ENCODE results near the gene METTL22. TPM values are rescaled to one million over a fixed set of nuclear protein-coding genes. Genes with fewer than 3 reads are reported as not detected.

The METTL22 gene
- polyA plus RNA-seq, 3 donors = 16.2 to 31.1 (median 31.1) TPM

DNA sequence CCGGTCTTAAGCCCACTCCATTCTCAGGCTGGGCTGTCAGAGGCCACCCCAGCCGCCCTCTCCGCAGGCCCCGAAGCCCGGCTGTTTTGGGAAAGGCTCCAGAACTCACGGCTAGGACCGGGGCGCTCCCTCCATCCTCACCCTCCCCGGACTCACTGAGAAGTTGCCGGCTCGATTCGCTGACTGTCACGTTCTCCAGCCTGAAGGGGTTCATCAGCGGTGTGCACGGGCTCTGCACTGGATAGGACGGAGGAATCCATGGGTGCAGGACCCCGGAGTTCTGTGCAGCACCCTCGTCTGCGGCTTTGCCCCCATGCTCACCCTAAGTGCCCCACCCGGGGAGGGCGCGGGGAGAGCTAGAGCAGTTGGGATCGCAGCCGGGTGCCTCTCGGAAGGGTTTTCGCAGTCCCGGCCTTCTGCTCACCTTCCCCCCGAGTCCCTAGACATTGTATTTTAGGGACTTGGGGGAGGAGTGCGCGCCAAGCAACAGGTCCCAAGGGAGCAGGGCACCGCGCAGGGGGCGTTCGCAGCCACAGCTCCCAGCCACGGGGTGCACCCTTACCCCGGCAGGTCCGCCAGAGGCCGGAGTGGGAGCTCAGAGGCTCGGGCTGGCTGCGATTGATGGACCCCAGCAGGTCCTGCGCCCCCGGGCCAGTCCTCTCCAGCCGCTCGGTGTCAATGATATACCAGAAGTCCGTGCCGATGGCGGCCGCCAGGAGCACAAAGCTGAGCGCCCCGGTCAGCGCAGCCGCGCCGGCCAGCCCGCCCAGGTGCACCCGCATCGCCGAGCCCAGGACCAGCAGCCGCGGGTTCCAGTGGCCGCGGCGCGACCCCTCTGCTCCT is 32.2 kb upstream of the METTL22 start:
- no peak for DNase-seq

DNA sequence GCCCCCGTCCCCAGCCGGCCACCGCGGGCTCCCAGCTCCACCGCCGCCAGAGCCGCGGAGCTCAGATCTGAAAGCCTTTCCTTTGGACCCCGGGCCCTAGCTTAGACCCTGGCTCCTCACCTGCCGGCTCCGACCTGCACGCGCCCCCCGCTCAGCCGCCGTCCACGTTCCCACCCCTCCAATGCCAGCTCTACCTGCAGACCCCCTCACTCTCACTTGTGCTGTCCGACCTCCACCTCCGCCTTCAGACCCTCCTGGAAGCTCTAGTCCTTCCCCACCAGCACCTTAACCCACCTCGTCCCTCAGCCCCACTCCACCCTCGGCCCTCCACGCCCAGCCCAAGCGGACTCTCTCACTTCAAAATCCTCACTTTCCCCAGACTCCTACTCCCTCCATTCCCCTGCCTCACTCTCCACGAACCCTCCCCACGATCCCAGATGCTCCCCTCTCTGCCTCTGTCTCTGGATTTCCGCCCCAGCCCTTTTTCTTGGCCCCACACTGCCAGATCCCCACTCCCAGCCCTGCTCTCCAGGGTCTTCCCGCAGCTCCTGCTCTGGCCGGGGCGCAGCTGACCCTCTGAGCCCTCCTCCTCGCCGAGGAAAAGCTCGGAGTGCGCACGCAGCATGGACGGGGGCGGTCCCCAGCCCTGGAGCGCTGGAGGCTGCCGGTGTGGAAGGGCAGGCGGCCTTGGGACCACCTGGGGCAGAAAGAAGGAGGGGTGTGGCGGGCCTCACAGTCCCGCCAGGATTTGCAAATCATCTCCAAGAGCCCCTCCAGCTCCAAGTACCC is 31.4 kb upstream of the METTL22 start, which contains the start of gene TMEM114:
TMEM114 (minus strand) TSS at position 612 of the 789 bp plus-strand sequence. CDS start 673 bp downstream, outside the sequence.
- DNase-seq = no peak

DNA sequence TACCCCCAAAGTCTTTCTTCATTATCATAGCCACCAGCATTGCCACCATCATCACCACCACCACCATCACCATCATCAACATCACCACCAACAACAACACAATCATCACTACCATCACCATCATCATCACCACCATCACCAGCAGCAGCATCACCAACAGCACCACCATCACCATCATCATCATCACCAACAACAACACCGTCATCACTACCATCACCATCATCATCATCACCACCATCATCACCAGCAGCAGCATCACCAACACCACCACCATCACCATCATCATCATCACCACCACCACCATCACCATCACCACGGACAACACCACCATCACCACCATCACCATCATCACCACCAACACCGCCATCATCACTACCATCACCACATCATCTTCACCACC is 30.7 kb upstream of the METTL22 start:
- no peak for DNase-seq

DNA sequence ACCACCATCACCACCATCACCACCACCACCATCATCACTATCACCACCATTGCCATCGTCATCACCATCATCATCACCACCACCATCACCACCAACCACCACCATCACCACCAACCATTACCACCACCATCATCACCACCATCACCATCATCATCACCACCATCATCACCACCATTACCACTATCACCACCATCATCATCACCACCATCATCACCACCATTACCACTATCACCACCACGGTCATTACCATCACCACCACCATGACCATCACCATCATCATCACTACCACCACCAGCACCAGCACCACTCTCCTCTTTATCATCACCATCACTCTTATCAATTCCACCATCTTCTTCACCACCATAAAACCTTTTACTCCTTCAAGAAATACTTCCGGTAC is 30.0 kb upstream of the METTL22 start:
- DNase-seq = no peak

DNA sequence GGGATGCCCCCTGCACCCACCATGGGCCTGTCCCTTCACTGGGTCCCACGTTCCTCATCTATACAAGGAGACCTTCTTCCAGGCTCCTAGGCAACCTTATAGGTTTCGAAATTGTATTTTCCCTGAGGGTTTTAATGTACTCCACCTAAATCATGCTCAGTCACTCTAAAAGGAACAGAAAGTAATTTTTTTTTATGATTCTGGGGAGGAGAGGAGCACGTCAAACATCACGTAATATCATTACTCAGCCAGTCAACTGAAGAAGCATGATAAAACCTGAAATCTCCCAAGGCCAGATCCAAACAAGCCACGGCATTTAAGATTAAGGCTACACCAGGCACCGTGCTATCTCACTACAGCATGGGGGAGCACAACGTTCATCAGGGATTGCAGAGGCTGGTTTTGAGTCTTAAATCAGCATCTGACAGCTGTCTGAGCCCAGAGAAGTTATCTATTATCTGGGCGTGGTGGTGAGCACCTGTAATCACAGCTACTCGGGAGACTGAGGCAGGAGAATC is 27.3 kb upstream of the METTL22 start:
- DNase-seq = no peak

DNA sequence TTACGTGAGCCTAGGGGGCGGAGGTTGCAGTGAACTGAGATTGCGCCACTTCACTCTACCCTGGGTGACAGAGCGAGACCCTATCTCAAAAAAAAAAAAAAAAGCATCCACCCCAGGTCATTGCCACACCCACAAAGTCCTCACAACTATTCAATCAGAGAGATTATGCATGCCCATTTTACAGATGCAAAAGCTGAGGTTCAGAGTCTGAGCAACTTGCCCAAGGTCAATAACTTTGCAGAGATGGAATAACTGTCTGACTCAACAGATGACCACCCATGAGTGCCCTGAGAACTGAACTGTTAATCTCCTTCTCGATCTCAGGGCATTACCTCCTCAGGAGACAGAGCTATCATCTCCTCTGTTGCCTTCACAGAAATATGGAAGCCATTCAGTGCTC is 25.7 kb upstream of the METTL22 start:
- no peak for DNase-seq

DNA sequence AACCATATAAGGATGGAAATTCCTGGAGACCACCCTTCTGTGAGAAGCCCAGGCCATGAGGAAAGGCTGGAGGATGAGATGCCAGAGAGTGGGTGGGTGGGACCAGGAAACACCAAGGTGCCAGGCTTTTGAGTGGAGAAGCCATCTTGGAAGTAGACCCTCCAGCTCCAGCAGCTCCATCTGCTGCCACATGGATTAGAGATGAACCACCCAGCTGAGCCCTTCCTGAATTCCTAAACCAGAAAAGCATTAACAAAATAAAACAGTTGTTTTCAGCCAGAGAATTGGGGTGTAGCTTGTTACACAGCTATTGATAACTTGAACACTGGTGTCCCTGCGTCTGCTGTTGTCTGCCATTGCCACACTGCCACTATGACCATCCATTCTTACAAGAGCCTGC is 24.9 kb upstream of the METTL22 start:
- no peak for DNase-seq

DNA sequence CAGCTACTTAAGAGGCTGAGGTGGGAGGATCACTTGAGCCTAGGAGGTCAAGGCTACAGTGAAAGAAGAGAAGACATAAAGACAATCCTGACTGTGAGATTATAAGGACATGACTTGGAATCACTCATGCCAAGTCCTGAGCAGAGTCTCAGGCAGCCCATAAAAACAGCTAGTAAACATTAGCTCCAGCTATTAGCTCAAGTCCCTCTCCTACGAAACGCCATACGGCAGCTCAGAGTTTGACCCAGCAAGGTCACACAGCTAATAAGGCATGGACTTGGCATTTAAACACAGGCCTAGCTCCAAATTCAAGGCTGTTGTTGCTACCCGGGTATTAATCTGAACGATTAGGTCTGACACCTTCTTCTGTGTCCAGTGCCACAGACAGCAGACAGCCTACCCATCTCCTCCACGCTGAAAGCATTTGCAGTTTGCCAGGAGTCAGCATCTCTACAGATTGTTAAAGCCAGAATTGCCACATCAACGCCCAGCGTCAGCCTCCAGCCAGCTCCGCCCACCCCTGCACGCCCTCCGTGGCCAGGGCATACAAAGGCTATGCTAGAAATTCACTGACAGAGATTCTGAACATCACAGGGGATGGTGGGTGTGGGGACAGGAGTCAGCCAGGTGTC is 21.2 kb upstream of the METTL22 start:
- no peak for DNase-seq

DNA sequence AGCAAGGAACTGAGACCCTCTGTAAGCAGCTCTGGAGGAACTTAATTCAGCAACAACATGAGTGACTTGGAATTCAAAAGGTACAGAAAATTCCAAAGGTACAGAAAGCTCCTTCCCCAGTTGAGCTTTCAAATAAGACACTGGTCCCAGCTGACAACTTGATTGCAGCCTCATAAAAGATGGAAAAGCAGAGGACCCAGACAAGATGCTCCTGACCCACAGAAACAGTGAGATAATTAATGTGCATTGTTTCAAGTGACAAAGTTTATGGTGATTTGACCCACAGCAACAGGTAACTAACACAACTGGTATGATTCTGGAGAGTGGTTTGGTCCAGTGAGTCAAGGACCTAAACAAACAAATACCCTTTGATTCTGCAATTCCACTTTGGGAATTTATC is 15.9 kb upstream of the METTL22 start:
- DNase-seq = no peak

DNA sequence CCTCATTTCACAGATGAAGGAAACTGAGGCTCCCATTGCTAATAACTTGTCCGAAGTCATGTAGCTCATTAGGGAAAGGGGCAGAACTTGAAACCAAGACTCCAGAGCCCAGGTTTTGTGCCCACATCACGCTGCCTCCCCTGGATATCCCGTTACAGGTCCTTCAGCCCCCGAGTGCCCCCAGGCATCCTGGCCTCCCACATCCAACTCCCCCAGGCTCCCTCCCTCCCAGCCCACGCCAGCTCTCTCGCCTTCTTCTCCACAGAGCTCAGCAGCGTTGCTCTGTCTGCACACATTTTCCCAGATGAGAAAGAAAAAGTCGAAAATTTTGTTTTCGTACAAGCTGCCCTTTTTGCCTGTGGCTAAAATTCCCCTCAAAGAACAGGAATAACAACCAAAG is 14.3 kb upstream of the METTL22 start:
- DNase-seq = no peak

DNA sequence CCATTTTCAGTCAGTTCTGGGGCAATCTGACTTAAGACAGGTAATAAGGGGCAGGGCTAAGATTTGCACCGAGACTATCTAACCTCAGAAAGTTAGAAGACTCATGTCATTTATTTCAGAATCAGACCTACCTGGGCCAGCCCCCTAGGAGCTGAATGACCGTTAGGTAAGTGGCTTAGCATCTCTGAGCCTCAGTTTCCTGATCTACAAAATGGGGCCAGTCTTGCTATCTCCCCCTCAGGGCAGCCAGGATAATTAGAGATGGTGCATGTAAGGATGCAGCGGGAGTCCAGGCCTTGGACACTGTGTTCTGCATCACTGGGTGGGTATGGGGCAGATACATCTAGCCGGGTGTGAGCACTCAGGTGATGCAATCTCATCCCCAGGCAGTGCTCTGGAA is 10.4 kb upstream of the METTL22 start:
- no peak for DNase-seq

DNA sequence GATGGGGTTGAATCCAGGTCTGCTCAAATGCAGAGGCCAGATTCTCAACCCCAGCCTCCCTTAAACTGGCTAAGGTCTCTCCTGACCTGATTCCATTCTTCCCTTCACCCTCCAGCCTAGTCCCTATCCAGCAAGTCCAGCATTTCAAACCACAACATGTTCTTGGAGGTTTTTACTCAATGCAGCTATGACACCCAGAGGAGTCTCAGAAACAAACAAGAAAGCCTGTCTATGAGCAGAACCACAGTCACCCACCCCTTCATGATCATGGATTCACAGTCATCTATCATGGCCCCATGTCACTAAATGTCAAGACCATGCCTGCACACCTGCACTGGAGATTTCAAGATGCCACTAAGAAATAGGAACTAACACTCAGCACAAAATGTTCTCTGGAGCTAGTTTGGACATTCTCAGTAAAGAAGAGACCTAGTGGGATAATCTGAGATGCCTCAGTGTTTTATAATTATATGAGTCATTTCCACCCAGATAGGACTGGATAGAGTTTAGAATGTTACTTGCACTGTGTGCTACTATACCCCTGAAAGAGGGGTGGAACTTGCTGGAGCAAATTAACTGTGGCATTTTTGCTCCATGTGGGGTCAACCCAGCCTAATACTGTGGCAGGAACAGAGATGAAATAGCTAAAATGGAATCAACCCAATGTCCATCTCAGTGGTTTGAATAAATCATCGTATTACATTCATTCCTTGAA is 9.5 kb upstream of the METTL22 start:
- no peak for DNase-seq

DNA sequence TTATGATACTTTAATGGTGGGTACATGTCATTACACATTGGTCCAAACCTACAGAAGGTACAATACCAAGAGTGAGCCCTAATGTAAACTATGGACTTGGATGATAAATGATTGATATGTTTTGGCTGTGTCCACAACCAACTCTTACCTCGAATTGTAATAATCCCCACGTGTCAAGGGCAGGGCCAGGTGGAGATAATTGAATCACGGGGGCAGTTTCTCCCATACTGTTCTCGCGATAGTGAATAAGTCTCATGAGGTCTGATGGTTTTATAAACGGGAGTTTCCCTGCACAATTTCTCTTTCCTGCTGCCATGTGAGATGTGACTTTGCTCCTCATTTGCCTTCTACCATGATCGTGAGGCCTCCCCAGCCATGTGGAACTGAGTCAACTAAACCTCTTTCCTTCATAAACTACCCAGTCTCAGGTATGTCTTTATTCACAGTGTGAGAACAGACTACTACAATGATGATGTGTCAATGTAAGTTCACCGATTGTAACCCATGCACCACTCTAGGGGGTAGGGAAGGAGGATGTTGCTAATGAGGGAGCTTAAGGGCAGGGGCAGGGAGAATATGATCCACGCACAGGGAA is 7.0 kb upstream of the METTL22 start:
- DNase-seq = no peak

DNA sequence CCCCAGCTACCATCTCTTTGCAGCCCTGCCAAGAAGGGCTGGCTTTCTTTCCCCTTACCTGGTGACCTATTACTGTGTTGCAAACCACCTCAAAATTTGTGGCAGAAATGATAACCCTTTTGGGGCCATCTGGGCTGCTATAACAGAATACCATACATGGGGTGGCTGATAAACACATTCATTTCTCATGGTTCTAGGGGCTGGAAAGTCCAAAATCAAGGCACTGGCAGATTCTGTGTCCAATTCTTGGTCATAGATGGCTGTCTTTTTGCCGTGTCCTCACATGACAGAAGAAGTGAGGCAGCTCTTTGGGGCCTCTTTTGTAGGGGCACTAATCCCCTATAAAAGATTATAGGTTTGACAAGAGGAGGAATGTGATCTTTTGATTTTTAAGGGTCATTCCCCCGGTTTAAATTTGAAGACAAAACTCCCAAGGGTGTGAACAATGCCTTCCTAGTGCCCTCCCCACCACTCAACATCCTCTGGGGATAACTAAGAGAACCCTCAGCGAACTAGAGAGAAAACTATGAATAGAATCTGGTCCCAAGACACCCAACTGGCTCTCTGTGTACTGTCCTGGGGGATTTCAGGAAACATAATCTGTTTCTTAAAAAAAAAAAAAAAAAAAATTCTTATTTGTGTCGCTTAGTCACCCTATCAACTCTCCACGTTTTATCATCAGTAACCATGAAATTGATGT is 1.7 kb upstream of the METTL22 start:
- no peak for DNase-seq

DNA sequence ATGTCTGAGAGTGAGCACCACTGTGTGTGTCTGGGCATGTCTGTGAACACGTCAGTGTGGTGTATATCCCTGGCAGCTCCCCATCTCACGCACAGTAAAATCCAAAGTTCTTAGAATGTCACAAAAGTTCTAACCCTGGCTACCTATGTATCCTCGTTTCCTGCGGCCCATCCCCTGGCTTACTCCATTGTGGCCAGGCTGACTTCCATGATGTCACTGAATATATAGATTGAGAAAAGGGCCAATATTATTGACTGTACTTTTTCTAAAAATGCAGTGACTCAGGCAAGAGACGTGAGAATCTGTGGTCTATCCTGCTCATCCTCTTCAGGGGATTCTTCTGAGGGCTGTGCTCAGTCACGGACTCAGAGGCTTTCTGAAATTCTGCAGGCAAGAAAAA is 963 bp upstream of the METTL22 start:
- DNase-seq = no peak

DNA sequence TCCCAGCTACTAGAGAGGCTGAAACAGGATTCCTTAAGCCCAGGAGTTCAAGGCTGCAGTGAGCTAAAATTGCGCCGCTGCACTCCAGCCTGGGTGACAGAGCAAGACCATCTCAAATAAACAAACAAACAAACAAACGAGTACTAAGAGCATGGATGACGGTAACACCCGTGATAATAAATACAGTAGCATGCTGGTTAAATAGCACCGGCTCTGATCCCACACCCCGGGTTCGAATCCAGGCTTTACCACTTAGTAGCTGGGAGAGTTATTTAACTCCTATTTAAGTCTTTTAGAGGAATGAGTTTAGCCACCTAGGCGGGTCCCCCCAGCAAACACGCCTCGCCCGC is 301 bp upstream of the METTL22 start:
- no peak for DNase-seq

DNA sequence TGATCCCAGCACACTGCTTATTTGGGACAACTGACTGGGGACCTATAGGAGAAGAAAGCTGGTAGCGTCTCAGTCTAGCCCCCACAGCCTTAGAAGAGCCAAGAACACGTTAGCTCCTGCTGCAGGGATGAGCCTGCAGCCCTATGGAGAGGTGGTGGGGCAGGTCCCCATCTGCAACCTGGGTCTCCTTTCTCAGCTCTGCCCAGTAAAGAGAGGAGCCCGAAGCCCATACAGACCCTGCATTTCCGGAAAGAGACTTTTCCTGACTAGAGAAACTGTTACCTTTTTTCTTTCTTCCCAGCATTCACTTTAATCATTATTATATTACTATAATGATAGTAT is 788 bp downstream of the METTL22 start:
- no peak for DNase-seq

DNA sequence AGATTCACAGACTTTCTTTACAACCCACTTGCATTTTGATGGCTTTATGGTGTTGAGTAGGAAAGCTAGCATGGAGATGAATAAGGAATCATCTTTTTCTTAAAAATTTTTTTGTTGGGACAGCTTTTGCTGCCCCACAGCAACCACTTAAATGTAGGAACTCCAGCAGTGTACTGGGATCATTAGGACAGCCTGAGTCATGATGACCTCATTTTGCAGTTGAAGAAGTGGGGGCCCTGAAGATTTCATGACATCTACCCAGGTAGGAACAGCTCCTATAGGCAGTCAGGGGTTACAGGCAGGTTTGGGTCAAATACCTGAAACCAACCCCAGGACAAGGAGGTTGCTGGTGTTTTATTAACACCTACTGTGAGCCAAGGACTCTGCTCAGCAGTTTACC is 2.1 kb downstream of the METTL22 start:
- DNase-seq = no peak

DNA sequence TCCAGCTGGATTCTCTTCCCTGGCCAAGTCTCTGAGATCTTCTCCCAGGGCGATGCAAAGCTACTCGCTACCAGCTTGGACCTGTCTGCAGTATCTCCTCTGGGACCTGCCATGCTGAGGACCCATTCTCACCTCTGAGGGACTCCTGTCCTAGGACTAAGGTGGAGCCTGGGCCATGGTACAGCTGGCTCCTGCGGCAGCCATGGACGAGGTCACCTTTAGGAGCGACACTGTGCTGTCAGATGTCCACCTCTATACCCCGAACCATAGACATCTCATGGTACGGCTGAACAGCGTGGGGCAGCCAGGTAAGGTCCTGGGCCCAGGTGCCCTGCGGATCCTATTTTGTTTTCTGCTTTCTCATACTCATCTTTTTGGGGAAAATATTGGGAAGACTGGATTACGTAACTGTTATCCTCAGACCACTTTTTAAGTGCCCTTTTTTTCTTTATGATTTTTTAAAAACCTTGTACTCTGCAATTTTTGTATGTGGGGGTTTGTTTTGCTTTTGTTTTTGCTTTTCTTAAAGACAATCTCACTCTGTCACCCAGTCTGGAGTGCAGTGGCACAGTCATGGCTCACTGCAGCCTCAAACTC is 4.1 kb downstream of the METTL22 start:
- no peak for DNase-seq

DNA sequence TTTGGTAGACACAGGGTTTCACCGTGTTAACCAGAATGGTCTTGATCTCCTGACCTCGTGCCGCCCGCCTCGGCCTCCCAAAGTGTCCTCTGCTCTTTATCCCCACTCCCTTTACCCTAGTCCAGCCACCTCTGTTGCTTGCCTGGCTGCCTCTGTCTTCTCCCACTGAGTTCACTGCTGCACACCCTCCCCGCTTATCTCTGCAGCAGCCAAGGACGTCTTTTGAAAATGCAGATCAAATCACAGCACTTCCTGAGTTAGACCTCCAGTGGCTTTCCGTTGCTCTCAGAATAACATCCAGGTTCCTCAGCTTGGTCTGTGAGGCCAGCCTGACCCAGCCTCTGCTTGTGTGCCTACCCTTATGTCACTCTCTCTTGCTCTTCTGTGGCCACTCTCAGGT is 5.4 kb downstream of the METTL22 start:
- no peak for DNase-seq

DNA sequence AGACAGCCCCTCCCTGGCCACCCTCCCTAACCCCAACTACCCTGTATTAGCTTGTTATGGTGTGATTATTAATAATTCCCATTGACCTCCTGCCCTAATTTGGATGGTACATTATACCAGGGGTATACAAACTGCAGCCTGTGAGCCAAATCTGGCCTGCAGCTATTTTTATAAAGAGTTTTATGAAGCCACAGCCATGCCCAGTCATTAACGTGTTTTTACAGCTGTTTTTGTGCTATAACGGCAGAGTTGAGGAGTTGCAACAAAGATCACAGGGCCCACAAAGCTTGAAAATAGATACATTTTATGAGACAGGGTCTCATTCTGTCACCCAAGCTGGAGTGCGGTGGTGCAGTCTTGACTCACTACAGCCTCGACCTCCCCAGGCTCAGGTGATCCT is 6.0 kb downstream of the METTL22 start:
- DNase-seq = no peak
